GM18951 (cell line): ENCODE data around the gene TGFB1.

Source experiments
- POLR2A ChIP-seq: IDR thresholded peaks from 4 replicates; pipeline ENCODE4 v1.6.1; 2011; ENCODE audit warnings: mild to moderate bottlenecking; ENCODE audit not compliant: insufficient read length, insufficient read depth; ENCODE audit errors: extremely low read depth
- in situ Hi-C: fragments of 300-500 bp; cut with MboI; formaldehyde crosslinking; loops from one replicate; pipeline ENCODE4 v1.12.0; 2022; ENCODE audit warnings: low sequenced_read_pairs, mixed read lengths, inconsistent platforms; ENCODE audit not compliant: unreplicated experiment

Gene TGFB1

DNA sequence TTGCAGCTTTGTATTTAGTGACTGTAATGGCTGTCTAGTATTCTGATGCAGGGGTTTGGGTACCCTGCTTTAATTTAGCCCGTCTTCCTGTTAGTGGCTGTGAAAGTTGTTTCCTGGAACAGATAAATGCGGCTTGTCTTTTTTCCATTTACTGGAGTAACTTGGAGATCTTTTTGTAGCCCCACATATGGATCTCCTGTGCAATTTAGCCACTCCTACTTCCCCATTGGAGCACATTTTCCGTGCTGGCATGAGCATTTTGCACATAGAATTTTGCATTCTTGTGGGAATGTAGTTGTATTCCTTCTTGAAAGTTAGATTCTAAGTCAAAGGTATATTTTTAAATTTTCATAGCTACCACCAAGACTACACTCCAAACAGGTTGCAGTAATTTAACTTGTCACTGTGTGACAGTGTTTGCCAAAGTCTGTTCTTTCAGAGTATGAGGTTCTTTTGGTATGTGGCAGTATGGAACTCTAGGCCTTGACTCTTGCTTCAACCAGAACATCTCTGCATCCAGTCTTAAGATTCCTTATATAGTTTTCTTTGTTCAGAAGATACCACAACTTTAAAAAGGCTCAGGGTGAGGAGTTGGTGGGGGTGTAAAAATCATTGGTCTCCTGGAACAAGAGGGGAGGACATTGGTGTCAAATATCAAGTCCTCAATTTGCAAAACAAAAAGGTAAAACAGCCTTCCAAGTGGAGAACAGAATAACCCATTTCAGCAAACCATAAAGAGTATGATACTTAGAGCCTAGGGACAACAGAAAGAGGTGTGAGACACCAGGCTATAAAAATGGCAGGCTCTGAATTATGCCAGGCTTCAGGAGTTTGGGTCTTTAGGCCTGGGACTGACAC lies 64.8 kb downstream of the TGFB1 start:
- no peak for TF ChIP-seq POLR2A
- in situ Hi-C loops: no loop called here
